Activated CD8-positive, alpha-beta memory T cell treated with anti-CD3 and anti-CD28 coated beads, Interleukin-2, amount 50 U/mL, for 4 hours (primary cell): Measurements from ENCODE around the gene ST6GALNAC3.

Source experiments
- DNase-seq: peaks from one replicate; pipeline ENCODE4 v3.0.0-alpha.2; 2020

The ST6GALNAC3 gene

GRCh38 chr1:76541618-76542017 is 467.1 kb downstream of the ST6GALNAC3 start:
- no peak for DNase-seq

- no peak for DNase-seq
Observed at GRCh38 chr1:76542359-76542758, 467.8 kb downstream of the ST6GALNAC3 start.

- DNase-seq = no peak
Observed at GRCh38 chr1:76543495-76543894, 468.9 kb downstream of the ST6GALNAC3 start.

GRCh38 chr1:76546354-76546933 is 471.9 kb downstream of the ST6GALNAC3 start:
- no peak for DNase-seq

- DNase-seq = no peak
Observed at GRCh38 chr1:76547916-76548315, 473.4 kb downstream of the ST6GALNAC3 start.

GRCh38 chr1:76548513-76549100 is 474.1 kb downstream of the ST6GALNAC3 start:
- no peak for DNase-seq

GRCh38 chr1:76554283-76554682 is 479.7 kb downstream of the ST6GALNAC3 start:
- DNase-seq = no peak

GRCh38 chr1:76562292-76562691 is 487.7 kb downstream of the ST6GALNAC3 start:
- no peak for DNase-seq

GRCh38 chr1:76568573-76569238 is 494.2 kb downstream of the ST6GALNAC3 start:
- DNase-seq = no peak

GRCh38 chr1:76571248-76571647 is 496.7 kb downstream of the ST6GALNAC3 start:
- no peak for DNase-seq

- no peak for DNase-seq
Observed at GRCh38 chr1:76572229-76572628, 497.7 kb downstream of the ST6GALNAC3 start.

- DNase-seq = no peak
Observed at GRCh38 chr1:76576876-76577524, 502.5 kb downstream of the ST6GALNAC3 start.

- no peak for DNase-seq
Observed at GRCh38 chr1:76577525-76578185, 503.1 kb downstream of the ST6GALNAC3 start.

- no peak for DNase-seq
Observed at GRCh38 chr1:76580206-76580605, 505.7 kb downstream of the ST6GALNAC3 start.

GRCh38 chr1:76581712-76582111 is 507.2 kb downstream of the ST6GALNAC3 start:
- DNase-seq = no peak

- no peak for DNase-seq
Observed at GRCh38 chr1:76583235-76583868, 508.8 kb downstream of the ST6GALNAC3 start.

GRCh38 chr1:76583875-76584477 is 509.4 kb downstream of the ST6GALNAC3 start:
- DNase-seq = no peak

GRCh38 chr1:76585980-76586674 is 511.6 kb downstream of the ST6GALNAC3 start:
- no peak for DNase-seq

- DNase-seq = no peak
Observed at GRCh38 chr1:76587212-76587611, 512.7 kb downstream of the ST6GALNAC3 start.

GRCh38 chr1:76591461-76591860 is 516.9 kb downstream of the ST6GALNAC3 start:
- no peak for DNase-seq

- no peak for DNase-seq
Observed at GRCh38 chr1:76591963-76592362, 517.4 kb downstream of the ST6GALNAC3 start.

GRCh38 chr1:76593141-76593540 is 518.6 kb downstream of the ST6GALNAC3 start:
- no peak for DNase-seq
